Muscle of leg (tissue), 11 donors: ENCODE measurements around the gene CXXC5. TPM values are rescaled to one million over a fixed set of nuclear protein-coding genes. Genes with fewer than 3 reads are reported as not detected.
A peak's percentile ranks its signal among the peaks of the same experiment; 100 is the strongest.

Source experiments
- DNase-seq: peaks from one replicate; pipeline ENCODE4 v3.0.0; 2013
- H3K27ac ChIP-seq: one replicate; pipeline ENCODE4 v1.5.1; 2013; ENCODE audit warnings: mild to moderate bottlenecking, low read length, control low read depth
- H3K27me3 ChIP-seq: one replicate; pipeline ENCODE4 v1.6.1; 2013; ENCODE audit warnings: low read length; ENCODE audit not compliant: control insufficient read depth, insufficient read depth
- H3K36me3 ChIP-seq: one replicate; pipeline ENCODE4 v1.6.1; 2013; ENCODE audit warnings: low read length; ENCODE audit not compliant: control insufficient read depth, insufficient read depth
- H3K4me1 ChIP-seq: one replicate; pipeline ENCODE4 v1.6.1; 2013; ENCODE audit warnings: low read length; ENCODE audit not compliant: control insufficient read depth, insufficient read depth
- H3K4me3 ChIP-seq: one replicate; pipeline ENCODE4 v1.5.1; 2013; ENCODE audit warnings: low read length, control low read depth
- H3K9me3 ChIP-seq: replicated peaks from 2 replicates; pipeline ENCODE4 v1.6.1; 2013; ENCODE audit warnings: low read depth, low read length; ENCODE audit not compliant: control insufficient read depth
- WGBS: methylation state at CpG from one replicate; pipeline ENCODE4 v1.1.5; 2013; ENCODE audit warnings: missing lambda C conversion rate; ENCODE audit not compliant: insufficient coverage; 5-methylcytosine and 5-hydroxymethylcytosine counted together
- polyA plus RNA-seq, 8 donors: library from polyadenylated mRNA; unstranded; fragments of 120-200 nt; gene quantifications; one replicate each; pipeline versions ENCODE4 v1.2.1 to v1.2.3, GENCODE V29; 2013; ENCODE audit warnings: inconsistent platforms in 1 of 8, low replicate concordance in 1 of 8; ENCODE audit not compliant: insufficient read length in 8 of 8, insufficient read depth in 1 of 8
- total RNA-seq: library from RNA; stranded (reverse); fragments of 120-200 nt; gene quantifications from one replicate; pipeline ENCODE4 v1.2.4, GENCODE V29; 2013

Gene CXXC5
- total and polyA plus RNA-seq, 9 donors = 63.3 to 93.0 (median 79.9) TPM

- Histone ChIP-seq H3K27ac (peak overlapping the region; percentile 29), H3K36me3 (peaks cover 60% of the 10 kb centered on the region)
- DNase-seq = no peak
Measured at GRCh38 chr5:139682016-139682975, 34.1 kb downstream of the CXXC5 start.

GRCh38 chr5:139683295-139684271 is 35.4 kb downstream of the CXXC5 start:
- Histone ChIP-seq H3K4me3 (no peak overlapping the region), H3K27me3 (no peaks in the 10 kb centered on the region), H3K36me3 (peaks cover 65% of the 10 kb centered on the region), H3K27ac (no peak overlapping the region), H3K4me1 (peaks cover 54% of the 10 kb centered on the region), H3K9me3 (no peaks in the 10 kb centered on the region)
- 32% methylated on average over 8 of the region's 20 CpGs for WGBS
- no peak for DNase-seq

More at GRCh38 chr5:139682016-139682975, 34.1 kb downstream of the CXXC5 start:
- Histone ChIP-seq H3K27me3 (no peaks in the 10 kb centered on the region), H3K9me3 (no peaks in the 10 kb centered on the region), H3K4me1 (peaks cover 64% of the 10 kb centered on the region), H3K4me3 (no peak overlapping the region)
- 72% methylated on average over 25 of the region's 29 CpGs for WGBS

GRCh38 chr5:139684350-139684880 is 36.3 kb downstream of the CXXC5 start:
- Histone ChIP-seq H3K4me3 (no peak overlapping the region), H3K27me3 (no peaks in the 10 kb centered on the region), H3K9me3 (no peaks in the 10 kb centered on the region), H3K4me1 (peaks cover 55% of the 10 kb centered on the region), H3K36me3 (peaks cover 65% of the 10 kb centered on the region), H3K27ac (no peak overlapping the region)
- no peak for DNase-seq
- 88% methylated on average over 2 of the region's 7 CpGs for WGBS

GRCh38 chr5:139684881-139685749 is 37.0 kb downstream of the CXXC5 start:
- WGBS = 50% methylated on average over 8 of the region's 19 CpGs
- Histone ChIP-seq H3K9me3 (no peaks in the 10 kb centered on the region), H3K27me3 (no peaks in the 10 kb centered on the region), H3K4me1 (peaks cover 62% of the 10 kb centered on the region), H3K4me3 (no peak overlapping the region), H3K27ac (peak overlapping the region; percentile 42), H3K36me3 (peaks cover 60% of the 10 kb centered on the region)
- DNase-seq = peak; percentile 61

GRCh38 chr5:139685886-139686285 is 37.7 kb downstream of the CXXC5 start:
- Histone ChIP-seq H3K4me1 (peaks cover 70% of the 10 kb centered on the region), H3K4me3 (no peak overlapping the region), H3K9me3 (no peaks in the 10 kb centered on the region), H3K36me3 (peaks cover 52% of the 10 kb centered on the region), H3K27me3 (no peaks in the 10 kb centered on the region), H3K27ac (no peak overlapping the region)
- DNase-seq = no peak
- WGBS = 55% methylated on average over 4 of the region's 5 CpGs

- H3K4me1 ChIP-seq = peaks cover 75% of the 10 kb centered on the region
- H3K4me3 ChIP-seq = no peak overlapping the region
- WGBS = 93% methylated on average over 5 of the region's 5 CpGs
- H3K27ac ChIP-seq = no peak overlapping the region
- no peak for DNase-seq
- H3K36me3 ChIP-seq = peaks cover 48% of the 10 kb centered on the region
- H3K9me3 ChIP-seq = no peaks in the 10 kb centered on the region
- H3K27me3 ChIP-seq = no peaks in the 10 kb centered on the region
Measured at GRCh38 chr5:139686356-139686705, 38.2 kb downstream of the CXXC5 start.

GRCh38 chr5:139686706-139687441 is 38.7 kb downstream of the CXXC5 start:
- Histone ChIP-seq H3K27ac (no peak overlapping the region), H3K4me3 (no peak overlapping the region), H3K9me3 (no peaks in the 10 kb centered on the region), H3K27me3 (no peaks in the 10 kb centered on the region), H3K4me1 (peaks cover 76% of the 10 kb centered on the region), H3K36me3 (peaks cover 43% of the 10 kb centered on the region)
- DNase-seq = no peak
- WGBS = 57% methylated on average over 6 of the region's 18 CpGs

- H3K4me3 ChIP-seq = no peak overlapping the region
- no peaks in the 10 kb centered on the region for H3K27me3 ChIP-seq
- peaks cover 77% of the 10 kb centered on the region for H3K4me1 ChIP-seq
- 88% methylated on average over 3 of the region's 6 CpGs for WGBS
- peaks cover 36% of the 10 kb centered on the region for H3K36me3 ChIP-seq
- H3K27ac ChIP-seq = no peak overlapping the region
- no peaks in the 10 kb centered on the region for H3K9me3 ChIP-seq
- no peak for DNase-seq
Measured at GRCh38 chr5:139687656-139688055, 39.5 kb downstream of the CXXC5 start.
